NCI-H345 treated with DMSO at 0.1 percent for 48 hours (cell line): Measurements from ENCODE around the gene GALNT18.
"Not testable (repeated sequence)": the region's sequence is repeated elsewhere in the genome, so short reads cannot be mapped to it uniquely, and the experiment has no call there.

Experiments
- DNase-seq: peaks from one replicate; lab custom pipeline; 2025; ENCODE audit not compliant: unreplicated experiment; lab: John Stamatoyannopoulos, UW

The GALNT18 gene

DNA sequence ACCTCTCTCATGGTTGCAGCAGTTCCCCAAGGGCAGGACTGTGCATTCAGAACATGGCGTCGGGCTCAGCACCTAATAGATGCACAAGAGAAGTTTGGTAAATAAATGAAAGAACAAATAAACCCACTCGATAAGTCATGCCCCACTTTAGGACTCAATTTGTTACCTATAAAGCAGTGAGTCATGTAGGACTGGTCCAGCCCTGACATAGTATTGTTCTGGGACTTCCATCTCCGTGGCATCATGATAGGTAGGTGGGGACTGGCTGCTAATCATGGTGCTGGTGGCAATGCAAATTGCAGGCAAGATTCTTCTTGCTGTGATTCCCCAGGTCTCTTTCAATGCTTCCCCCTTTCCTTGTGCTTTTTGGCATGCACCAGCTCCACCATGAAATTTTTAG, 150.6 kb downstream of the GALNT18 start:
- no peak for DNase-seq

DNA sequence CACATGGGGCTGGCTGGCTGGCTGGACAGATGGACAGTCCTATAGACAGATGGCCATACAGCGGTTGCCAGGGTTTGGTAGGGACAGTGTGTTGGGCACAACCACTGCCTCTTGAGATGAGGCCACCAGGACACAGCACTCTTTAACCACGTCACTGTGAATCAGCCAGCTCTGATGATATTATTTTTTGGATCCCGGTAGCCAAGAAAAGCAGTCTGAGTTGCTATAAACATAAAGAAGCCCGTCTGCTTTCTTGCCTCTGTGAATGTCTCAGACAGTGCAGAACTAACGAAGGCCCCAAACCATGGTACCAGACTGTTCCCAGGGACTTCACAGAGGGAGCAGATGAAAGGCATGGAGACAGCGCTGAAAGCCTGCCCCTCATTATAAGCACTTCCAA, 152.9 kb downstream of the GALNT18 start:
- no peak for DNase-seq

DNA sequence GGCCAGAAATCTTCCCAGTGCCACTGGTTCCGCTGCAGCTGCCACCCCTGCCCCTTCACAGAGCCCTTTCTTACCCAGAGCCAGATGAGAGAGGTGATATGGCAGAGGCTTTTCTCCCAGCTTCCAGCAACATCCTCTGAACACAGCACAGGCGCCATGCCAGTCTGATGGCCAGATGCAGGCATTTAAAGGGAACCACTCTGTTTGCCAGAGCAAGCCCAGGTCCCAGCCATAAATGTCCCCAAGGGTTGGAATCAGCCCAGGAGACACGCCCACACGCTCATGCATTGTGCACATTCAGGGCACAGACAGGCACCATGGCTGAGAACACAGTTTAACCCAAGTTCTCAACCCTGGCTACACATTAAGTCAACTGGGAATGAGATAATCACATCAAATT, 154.5 kb downstream of the GALNT18 start:
- DNase-seq: no peak

DNA sequence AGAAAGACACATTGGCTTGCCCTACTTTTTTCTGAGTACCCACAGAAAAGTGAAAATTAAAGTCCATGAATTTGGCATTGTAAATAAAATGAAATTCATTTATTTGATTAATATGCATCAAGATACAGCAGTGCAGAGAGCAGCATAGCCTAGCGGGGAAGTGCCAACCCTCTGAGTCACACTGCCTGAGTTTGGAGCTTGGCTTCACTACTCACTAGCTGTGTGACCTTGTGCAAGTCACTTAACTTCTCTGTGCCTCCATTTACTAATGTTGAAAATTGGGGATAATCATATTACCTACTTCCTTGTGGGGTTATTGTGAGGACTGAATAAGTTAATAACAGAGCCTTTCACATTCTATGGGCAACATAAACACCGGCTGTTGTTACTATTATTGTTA, 157.2 kb downstream of the GALNT18 start:
- no peak for DNase-seq

DNA sequence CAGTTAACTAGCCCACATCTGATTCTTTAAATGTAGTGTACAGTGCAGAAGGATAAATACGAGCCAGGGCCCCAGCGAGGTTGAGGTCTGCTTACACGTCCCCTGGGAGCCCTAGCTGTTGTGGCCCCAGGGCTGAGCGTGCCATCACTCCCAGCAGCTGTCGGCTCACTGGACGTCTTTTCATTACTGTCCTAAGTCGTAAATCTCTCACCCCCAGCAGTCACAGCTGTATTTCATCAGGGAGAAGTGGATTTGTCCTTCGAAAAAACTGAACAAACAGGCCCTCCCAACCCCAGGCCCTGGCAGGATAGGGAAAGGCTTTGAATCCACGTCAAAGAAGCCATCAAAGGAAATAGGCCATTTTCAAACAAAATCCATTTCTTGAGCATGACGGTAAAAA, 158.4 kb downstream of the GALNT18 start:
- peak; percentile 46 for DNase-seq

DNA sequence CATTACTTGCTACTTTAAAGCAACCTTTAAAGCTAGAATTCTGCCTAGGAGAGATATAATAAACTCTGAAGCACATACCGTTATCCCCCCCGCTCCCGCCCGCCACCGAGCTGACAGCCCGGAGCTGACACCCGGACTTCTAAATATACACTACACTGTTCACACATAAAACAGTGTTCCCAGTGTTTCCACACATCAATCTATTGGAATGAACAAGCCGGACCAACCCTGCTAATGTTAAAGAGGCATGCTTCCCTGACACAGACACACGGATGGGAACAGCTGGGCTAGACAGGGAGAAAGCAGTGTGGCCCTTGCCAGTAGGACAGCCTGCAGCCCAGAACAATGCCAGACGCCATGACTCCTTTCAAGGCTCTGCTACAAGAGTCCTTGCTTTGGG, 160.3 kb downstream of the GALNT18 start:
- DNase-seq: no peak

DNA sequence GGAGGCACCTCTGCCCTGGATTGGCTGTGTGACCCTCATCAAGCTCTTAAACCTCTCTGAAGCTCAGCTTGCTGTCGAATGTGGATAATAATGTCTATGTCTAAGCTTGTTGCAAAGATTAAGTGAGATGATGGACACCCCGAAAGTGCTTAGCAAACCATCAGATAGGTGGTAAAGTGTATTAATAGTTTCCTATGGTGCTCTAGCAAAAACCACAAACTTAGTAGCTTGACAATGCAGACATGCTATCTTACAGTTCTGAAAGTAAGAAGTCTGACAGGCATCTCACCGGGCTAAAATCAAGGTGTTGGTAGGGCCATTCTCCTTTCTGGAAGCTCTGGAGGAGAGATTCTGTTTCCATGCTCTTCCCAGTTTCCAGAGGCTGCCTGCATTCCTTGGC, 162.2 kb downstream of the GALNT18 start:
- no peak for DNase-seq

DNA sequence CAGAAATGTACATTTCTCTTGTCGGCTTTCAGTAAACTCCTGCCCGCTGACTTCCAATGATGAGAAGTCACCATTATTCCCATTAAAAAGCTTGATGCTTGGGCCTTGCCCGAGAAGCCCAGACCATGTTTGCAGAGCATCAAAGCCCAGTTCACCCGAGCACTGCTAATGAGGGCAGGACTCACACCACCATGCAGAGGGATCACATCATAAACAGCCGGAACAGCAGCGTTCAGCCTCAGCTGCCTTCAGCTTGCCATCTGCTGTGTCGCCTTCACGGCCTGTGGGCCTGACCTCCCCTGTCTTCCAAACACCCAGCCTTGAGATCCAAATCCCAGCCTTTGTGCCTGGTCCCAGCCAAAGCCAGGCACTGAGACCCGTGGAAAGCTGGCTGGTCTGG, 163.3 kb downstream of the GALNT18 start:
- no peak for DNase-seq

DNA sequence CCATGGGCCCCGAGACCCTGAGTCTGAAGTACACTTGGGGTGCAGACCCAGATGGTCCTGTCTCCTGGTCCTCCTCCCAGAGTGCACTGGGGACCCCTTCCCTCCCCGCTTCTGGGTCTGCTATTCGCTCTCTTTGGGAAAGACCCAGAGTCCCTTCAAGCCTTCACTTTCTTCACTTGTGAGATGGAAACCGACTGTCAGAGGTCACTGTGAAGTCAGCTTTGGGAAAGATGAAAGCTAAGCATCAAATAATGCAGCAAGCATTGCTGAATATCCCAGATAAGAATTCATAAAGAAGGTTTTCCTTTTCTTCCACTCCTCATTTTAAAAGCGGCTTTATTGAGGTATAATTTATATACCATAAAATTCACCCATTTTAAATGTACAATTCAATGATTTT, 163.8 kb downstream of the GALNT18 start:
- no peak for DNase-seq

DNA sequence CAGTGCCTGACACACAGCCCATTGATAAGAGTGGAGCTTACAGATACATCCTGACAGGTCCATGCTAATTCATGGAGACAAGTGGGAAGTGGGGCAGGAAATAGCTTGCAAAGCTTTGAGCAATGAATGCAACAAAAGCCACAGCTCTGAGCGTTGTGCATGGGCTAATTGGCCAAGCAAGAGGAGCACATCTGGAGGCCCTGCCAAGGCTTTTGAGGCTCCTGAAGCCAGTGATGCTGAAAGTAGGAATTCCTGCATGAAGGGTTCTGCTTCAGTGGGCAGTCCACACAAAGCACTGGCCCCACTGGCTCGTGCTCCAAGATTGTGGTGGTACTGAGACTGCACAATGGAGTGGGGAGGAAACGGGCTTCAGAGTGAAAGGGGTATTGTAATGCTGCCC, 164.9 kb downstream of the GALNT18 start:
- DNase-seq: no peak

DNA sequence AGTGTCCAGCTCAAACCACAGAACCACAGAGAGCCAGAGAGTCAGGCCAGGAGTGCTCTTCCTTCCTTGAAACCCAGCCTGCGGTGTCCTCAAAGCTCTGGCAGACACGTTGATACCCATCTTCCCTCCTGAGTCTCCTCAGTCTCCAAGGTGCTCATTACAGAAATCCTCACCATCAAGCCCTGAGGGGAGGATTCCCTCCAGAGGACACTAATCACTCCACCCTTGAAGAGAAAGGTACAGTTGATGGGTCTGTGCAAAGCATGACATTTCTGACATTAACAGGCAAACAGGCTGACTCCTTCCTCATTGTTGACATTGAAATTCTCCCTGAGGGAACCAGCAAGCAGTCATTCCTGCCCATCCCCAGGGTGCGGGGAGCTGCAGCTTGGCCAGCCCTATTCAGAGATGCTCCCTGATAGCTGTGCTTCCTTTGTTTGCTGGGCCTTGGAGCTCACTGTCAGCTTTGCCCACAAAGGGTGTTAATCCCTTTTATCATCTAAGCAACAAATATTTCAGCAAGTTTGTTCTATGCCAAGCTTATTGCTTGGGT, 167.1 kb downstream of the GALNT18 start:
- DNase-seq: no peak

DNA sequence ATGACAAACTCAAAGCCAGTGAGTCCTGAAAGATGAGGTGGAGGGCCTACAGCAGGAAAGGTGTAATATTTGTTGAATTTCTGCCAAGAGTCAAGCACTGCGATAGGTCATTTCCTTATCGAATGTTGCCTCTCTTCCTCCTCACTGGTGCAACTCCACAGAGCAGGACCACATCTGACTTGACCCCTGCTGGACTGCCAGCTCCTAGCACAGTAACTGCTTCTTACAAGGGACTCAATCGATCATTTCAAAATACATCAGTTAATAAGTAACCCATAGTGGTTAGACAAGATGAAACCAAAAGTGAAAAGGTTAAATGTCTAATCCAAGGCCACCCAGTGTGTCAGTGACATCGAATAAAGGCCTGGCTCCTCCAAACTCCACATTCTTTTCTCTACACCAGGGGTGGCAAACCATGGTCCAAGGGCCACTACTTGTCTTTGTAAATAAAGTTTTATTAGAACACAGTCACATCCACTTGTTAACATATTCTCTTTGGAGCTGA, 170.3 kb downstream of the GALNT18 start:
- DNase-seq: no peak

DNA sequence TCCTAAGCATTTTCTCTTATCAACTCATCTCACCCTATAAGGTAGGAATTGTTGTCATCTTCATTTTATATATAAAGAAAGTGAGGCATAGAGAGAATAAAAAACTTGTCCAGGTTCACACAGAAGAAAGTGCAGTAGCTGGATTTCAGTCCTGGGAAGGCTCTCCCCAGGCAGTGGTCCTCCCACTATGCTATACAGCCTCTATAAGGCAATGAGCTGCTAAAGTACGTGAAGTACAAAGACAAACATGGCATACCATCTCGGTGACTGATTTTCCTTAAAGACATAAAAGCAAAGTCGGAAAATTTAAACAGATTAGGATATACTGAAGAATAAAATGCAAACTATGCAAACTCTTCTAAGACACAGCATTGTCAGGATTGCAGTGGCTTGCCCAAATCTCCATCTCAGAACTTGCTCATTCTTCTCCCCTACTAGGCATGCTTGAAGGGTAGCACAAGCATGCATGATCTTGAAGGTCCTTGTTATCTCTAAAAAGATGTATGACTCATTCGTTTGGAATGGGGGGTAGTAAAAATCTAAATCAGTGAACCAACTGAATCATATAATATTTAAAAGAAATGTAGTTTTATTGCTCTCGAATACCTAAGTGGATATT, 171.0 kb downstream of the GALNT18 start:
- DNase-seq: no peak

DNA sequence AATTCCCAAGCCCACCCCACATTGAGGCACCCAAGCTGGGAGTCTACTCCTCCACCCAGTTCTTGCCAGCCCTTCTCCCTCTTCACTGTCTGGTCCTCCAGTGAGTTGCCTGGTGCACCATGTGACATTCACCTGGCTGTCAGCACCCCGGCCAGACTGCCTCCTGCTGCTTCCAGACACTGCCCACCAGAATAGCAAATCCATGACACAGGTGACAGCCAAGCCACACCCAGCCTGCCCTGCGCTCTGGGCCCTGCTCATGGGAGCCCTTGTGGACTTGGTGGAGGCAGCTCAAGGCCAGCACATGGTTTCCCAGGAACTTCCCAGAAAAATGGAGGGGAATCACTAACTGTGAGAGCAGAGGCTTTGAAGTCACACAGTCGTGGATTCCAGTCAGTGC, 172.5 kb downstream of the GALNT18 start:
- DNase-seq: no peak

DNA sequence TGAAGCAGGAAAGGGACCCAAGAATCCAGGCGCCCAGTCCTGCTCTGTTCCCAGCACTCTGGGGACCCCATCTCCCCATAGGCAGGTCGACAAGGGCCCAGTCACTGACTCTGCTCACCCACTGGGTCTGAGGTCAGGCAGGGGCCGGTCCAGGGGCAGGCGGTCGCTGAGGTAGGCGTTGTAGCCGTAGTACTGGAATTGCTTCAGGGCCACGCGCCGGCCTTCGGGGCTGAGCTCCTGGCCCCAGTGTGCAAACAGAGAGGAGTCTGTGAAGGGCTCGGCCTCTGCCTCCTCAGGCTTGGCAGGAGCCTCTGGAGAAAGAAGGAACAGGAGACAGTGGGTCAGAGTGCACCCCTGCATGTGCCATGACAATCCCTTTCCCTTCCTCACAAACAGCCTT, 173.2 kb downstream of the GALNT18 start:
- no peak for DNase-seq

DNA sequence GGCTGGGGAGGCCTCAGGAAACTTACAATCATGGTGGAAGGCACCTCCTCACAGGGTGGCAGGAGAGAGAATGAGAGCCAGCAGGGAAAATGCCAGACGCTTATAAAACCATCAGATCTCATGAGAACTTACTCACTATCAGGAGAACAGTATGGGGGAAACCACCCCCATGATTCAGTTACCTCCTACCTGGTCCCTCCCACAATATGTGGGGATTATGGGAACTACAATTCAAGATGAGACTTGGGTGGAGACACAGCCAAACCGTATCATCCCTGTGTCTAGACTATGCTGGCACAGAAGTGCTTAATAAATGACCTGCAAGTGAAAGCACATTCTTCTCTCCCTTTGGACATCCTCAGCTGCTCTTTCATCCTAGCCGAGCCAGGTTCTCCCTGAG, 174.2 kb downstream of the GALNT18 start:
- DNase-seq: not testable (repeated sequence)

DNA sequence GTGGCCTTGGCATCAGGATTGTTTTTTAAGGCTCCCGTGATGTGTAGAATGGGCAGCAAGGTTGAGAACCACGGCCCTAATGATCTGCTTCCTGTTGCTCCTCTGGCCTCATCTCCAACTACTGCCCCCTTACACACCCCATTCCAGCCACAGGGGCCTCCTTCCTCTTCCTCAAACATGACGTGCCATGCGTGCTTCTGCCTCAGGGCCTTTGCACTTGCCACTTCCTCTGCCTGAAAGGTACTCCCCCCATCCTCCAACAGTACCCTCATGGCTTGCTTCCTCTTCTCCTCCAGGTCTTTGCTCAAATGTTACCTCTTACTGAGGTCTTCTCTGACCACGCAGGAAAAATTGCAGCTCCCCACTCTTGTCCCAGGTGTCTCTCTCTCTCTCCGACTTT, 174.8 kb downstream of the GALNT18 start:
- DNase-seq: no peak

DNA sequence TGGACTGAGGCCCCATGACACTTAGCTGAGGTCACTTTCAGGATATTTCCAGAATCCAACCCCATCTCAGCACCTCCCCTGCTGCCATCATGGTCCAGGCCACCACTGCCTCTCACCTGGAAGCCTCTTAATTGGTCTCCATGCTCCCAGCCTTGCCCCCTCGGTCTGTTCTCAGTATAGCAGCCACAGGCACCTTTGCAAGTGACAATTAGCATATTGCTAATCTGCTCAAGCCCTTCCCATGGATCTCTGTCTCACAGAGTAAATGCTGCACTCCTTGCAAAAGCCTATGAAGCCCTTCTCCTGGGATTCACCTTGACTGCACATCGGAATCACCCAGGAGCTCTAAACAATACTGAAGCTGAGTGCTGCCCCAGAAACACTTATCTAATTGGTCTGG, 175.2 kb downstream of the GALNT18 start:
- DNase-seq: no peak

DNA sequence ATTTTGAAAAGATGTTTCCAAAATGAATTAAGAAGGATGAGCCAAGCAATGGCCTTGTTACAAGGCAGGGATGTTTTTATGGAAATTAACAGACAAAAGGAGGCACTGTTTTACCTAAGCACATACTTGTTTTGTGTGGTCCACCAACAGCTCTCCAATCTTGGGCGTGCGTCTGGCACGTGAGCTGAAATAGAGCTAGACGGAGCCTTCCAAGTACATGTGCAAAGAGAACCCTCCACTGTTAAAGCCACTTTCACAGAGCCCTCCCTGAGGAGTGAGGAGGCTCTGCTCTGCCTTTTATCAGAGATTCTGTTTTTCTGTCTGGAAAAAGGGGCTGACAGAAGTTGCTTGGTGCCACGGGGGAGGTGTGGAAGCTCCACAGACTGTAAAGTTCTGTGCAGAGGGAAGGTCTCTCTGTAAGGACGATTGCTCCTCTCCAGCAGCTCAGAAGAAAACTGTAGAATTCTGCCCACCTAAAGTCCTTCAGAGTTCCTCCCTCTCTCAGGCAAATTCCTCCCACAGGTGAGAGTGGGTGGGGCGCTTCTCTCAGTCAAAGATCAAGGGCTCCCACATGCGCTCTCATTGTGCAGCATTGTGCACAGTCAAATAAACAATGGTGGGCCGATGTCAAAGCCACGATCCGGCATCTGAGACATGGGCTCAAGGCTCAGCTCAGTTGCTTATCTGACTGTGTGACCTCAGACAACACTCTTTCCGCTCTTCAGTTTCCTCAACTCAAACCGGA, 176.2 kb downstream of the GALNT18 start:
- no peak for DNase-seq

DNA sequence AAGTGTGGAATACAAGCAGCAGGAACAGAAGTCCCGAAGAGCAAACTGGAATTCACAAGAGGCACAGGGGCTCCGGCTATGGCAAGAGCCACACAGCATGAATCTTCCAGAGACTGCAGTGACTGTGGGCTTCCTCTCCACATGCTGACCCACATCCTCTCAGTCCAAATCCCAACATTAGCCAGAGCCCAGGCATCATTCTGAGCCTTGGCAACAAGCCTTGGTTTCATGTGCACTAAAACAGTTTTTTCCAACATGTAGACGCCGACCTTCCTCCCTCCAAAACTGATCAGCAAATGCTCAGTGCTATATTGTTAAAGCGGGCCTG, 177.0 kb downstream of the GALNT18 start:
- no peak for DNase-seq

DNA sequence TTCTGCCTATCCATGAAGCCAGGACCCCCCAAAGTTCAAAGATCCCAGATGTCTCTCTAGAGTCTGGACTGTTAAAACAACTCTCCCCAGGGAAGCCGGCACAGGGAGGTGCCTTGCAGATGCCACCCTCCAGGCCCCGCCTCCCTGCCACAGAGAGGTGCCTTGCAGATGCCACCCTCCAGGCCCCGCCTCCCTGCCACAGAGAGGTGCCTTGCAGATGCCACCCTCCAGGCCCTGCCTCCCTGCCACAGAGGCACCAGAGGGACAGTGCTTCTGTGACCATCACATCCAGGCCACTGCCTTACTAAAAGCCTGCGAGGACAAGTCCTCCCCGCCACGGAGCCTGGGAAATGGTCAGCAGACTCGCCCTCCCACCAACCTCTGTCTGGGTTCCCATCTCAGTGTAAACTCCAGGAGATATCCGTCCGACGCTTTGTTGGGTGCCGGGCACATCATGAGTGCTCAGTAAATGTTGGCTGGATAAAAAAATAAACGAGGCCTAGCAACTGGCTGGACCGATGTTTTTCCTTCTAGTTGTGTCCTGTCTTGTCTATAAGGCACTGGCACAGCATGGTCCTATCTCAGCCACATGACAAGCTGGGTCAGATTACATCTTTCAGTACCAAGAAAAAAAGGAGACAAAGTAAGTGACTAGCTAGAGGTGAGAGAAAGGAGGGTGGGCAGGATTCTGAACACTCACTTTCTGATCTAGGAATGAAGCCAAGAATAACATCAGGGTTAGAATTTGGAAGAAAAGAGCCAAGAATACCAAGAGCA, 177.6 kb downstream of the GALNT18 start:
- DNase-seq: no peak

DNA sequence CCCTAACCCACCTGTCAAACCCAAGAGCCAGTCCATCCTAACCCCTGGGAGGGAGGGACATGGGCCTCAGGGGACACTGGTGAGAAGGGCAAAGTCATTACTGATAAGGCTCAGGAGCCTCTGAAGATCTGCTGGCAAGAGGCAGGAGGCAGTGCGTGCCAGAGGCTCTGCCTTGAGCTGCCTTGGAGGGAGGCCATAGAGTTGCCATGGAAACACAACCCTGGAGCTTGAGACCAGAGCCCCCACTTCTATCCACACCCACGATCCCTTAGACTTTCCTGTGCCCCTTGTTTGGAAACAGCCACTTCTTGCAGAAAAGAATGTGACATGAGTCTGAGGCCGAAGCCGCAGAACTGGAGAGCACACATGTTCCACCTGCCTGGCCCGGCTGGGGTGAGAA, 179.0 kb downstream of the GALNT18 start:
- no peak for DNase-seq
